ENCODE measurements around the gene UBL4A. TPM values are rescaled to one million over a fixed set of nuclear protein-coding genes. Genes with fewer than 3 reads are reported as not detected.

Gene UBL4A
- total RNA-seq, 2 donors from 2014 or later: 29.1 to 35.9 TPM

GRCh38 chrX:154467556-154467955, 18.9 kb downstream of the UBL4A start:
- no peaks in the 10 kb centered on the region for H3K9me3 ChIP-seq (ENCODE audit: control insufficient read depth, low read length)
- H3K4me3 Mint-ChIP-seq: no peak overlapping the region
- no peak for TF ChIP-seq CTCF (conservative IDR thresholded peaks at IDR 0.05)
- no peaks in the 10 kb centered on the region for H3K27me3 ChIP-seq (ENCODE audit: control insufficient read depth, insufficient read depth, low read length, poor library complexity, severe bottlenecking)
- no peak for DNase-seq
- no peaks in the 10 kb centered on the region for H3K4me1 ChIP-seq (ENCODE audit: control insufficient read depth, insufficient read depth, low read length)
- H3K36me3 Mint-ChIP-seq (ENCODE audit: low read depth): peaks cover 13% of the 10 kb centered on the region
- no peaks in the 10 kb centered on the region for H3K36me3 ChIP-seq (ENCODE audit: control insufficient read depth, insufficient read depth, low read length)
- H3K27ac Mint-ChIP-seq: no peak overlapping the region
- WGBS, 2 experiments (ENCODE audit: insufficient coverage in 1 of 2, insufficient read length in 1 of 2): 97 to 100% methylated on average over 4 to 20 of the region's 21 CpGs
- no peak overlapping the region for H3K9ac ChIP-seq (ENCODE audit: extremely low read depth, low read length, poor library complexity, severe bottlenecking)
- H3K27me3 Mint-ChIP-seq (ENCODE audit: insufficient read depth): no peaks in the 10 kb centered on the region
- no peak overlapping the region for H3K4me3 ChIP-seq (ENCODE audit: low read length)
- H3K27ac ChIP-seq (ENCODE audit: low read depth, low read length): no peak overlapping the region
- no peaks in the 10 kb centered on the region for H3K4me1 Mint-ChIP-seq
- H3K9me3 Mint-ChIP-seq: peaks cover 59% of the 10 kb centered on the region

- H3K27ac Mint-ChIP-seq: no peak overlapping the region
- no peaks in the 10 kb centered on the region for H3K27me3 Mint-ChIP-seq (ENCODE audit: insufficient read depth)
- H3K9ac ChIP-seq (ENCODE audit: extremely low read depth, low read length, poor library complexity, severe bottlenecking): no peak overlapping the region
- no peaks in the 10 kb centered on the region for H3K4me1 ChIP-seq (ENCODE audit: control insufficient read depth, insufficient read depth, low read length)
- H3K36me3 Mint-ChIP-seq (ENCODE audit: low read depth): peaks cover 9% of the 10 kb centered on the region
- no peaks in the 10 kb centered on the region for H3K9me3 ChIP-seq (ENCODE audit: control insufficient read depth, low read length)
- H3K36me3 ChIP-seq (ENCODE audit: control insufficient read depth, insufficient read depth, low read length): no peaks in the 10 kb centered on the region
- H3K9me3 Mint-ChIP-seq: peaks cover 57% of the 10 kb centered on the region
- 95 to 97% methylated on average over 5 to 15 of the region's 15 CpGs for WGBS, 2 experiments (ENCODE audit: insufficient coverage in 1 of 2, insufficient read length in 1 of 2)
- no peak overlapping the region for H3K27ac ChIP-seq (ENCODE audit: low read depth, low read length)
- no peak overlapping the region for H3K4me3 Mint-ChIP-seq
- H3K4me1 Mint-ChIP-seq: no peaks in the 10 kb centered on the region
- DNase-seq: no peak
- TF ChIP-seq CTCF (conservative IDR thresholded peaks at IDR 0.05): no peak
- no peak overlapping the region for H3K4me3 ChIP-seq (ENCODE audit: low read length)
- no peaks in the 10 kb centered on the region for H3K27me3 ChIP-seq (ENCODE audit: control insufficient read depth, insufficient read depth, low read length, poor library complexity, severe bottlenecking)
Observed at GRCh38 chrX:154466907-154467306, 19.5 kb downstream of the UBL4A start.

- no peak for TF ChIP-seq CTCF (conservative IDR thresholded peaks at IDR 0.05)
- DNase-seq: no peak
- Histone ChIP-seq H3K27me3 (ENCODE audit: control insufficient read depth, insufficient read depth, low read length, poor library complexity, severe bottlenecking) (no peaks in the 10 kb centered on the region), H3K9me3 (ENCODE audit: control insufficient read depth, low read length) (no peaks in the 10 kb centered on the region), H3K36me3 (ENCODE audit: control insufficient read depth, insufficient read depth, low read length) (no peaks in the 10 kb centered on the region), H3K27ac (ENCODE audit: low read depth, low read length) (no peak overlapping the region), H3K4me1 (ENCODE audit: control insufficient read depth, insufficient read depth, low read length) (no peaks in the 10 kb centered on the region), H3K4me3 (ENCODE audit: low read length) (no peak overlapping the region), H3K9ac (ENCODE audit: extremely low read depth, low read length, poor library complexity, severe bottlenecking) (no peak overlapping the region)
- Mint-ChIP-seq H3K27me3 (ENCODE audit: insufficient read depth) (no peaks in the 10 kb centered on the region), H3K36me3 (ENCODE audit: low read depth) (peaks cover 10% of the 10 kb centered on the region), H3K4me3 (no peak overlapping the region), H3K9me3 (peaks cover 60% of the 10 kb centered on the region), H3K4me1 (no peaks in the 10 kb centered on the region), H3K27ac (no peak overlapping the region)
- WGBS, 2 experiments (ENCODE audit: insufficient coverage in 1 of 2, insufficient read length in 1 of 2): 95% methylated on average over 32 of the region's 32 CpGs; no CpG with 5 or more reads in 1 of the 2 experiments
Observed at GRCh38 chrX:154466036-154466435, 20.4 kb downstream of the UBL4A start.
